Endothelial cell of umbilical vein (primary cell): ENCODE measurements around the gene ACTG1.

Experiments used
- CTCF ChIP-seq, 2 donors: IDR thresholded peaks; 1 replicate in 1 of 2; 2 replicates in 1 of 2; pipeline ENCODE4 v1.5.1; 2011; ENCODE audit warnings: low read length in 2 of 2, mild to moderate bottlenecking in 2 of 2, moderate library complexity in 2 of 2, control low read depth in 1 of 2, inconsistent platforms in 1 of 2, low read depth in 1 of 2; ENCODE audit not compliant: insufficient read depth in 1 of 2; ENCODE audit errors: extremely low read depth in 1 of 2
- EZH2 ChIP-seq: IDR thresholded peaks from 2 replicates; pipeline ENCODE4 v1.6.1; 2012; ENCODE audit warnings: borderline replicate concordance, low read depth, mild to moderate bottlenecking, moderate library complexity, low read length, inconsistent platforms; ENCODE audit not compliant: severe bottlenecking
- POLR2AphosphoS5 ChIP-seq: IDR thresholded peaks from 2 replicates; pipeline ENCODE4 v1.6.1; 2012; ENCODE audit warnings: low read depth, mild to moderate bottlenecking, control low read depth, low read length, moderate library complexity; ENCODE audit not compliant: insufficient read depth

GRCh38 chr17:81512562-81513371 lies at the start of gene ACTG1:
- TF ChIP-seq CTCF (IDR thresholded peaks at IDR 0.05; ENCODE audit: extremely low read depth in 1 of 2, insufficient read depth in 1 of 2, low read depth in 1 of 2, low read length in 2 of 2) (no peak), POLR2AphosphoS5 (peak; percentile 100), EZH2 (no peak)
